Activated CD4-positive, alpha-beta memory T cell treated with anti-CD3 and anti-CD28 coated beads for 36 hours (primary cell): ENCODE data around the gene FKBP14. TPM values are rescaled to one million over a fixed set of nuclear protein-coding genes. Genes with fewer than 3 reads are reported as not detected.
A peak's percentile ranks its signal among the peaks of the same experiment; 100 is the strongest.

Experiments
- CTCF ChIA-PET: fragments of 350-600 bp; sonication (Branson Sonifier 250); formaldehyde crosslinking; loops from one replicate; lab custom pipeline; 2021; ENCODE audit warnings: antibody characterized with exemption, inconsistent platforms; lab: Charles Lee
- POLR2A ChIA-PET: fragments of 350-600 bp; sonication (Branson Sonifier 250); formaldehyde crosslinking; loops from one replicate; lab custom pipeline; 2021; ENCODE audit warnings: antibody characterized with exemption; lab: Charles Lee
- DNase-seq: peaks from one replicate; pipeline ENCODE4 v3.0.0-alpha.2; 2020
- H3K27ac Mint-ChIP-seq: one replicate; pipeline ENCODE4 v1.8.0; 2021; ENCODE audit warnings: mixed read lengths
- H3K27me3 Mint-ChIP-seq: one replicate; pipeline ENCODE4 v1.8.0; 2021; ENCODE audit warnings: mixed read lengths
- H3K36me3 Mint-ChIP-seq: one replicate; pipeline ENCODE4 v1.8.0; 2021; ENCODE audit warnings: mixed read lengths
- H3K4me1 Mint-ChIP-seq: one replicate; pipeline ENCODE4 v1.8.0; 2021; ENCODE audit warnings: low read depth, mixed read lengths
- H3K4me3 Mint-ChIP-seq: one replicate; pipeline ENCODE4 v1.8.0; 2021; ENCODE audit warnings: mild to moderate bottlenecking, mixed read lengths
- H3K9me3 Mint-ChIP-seq: one replicate; pipeline ENCODE4 v1.8.0; 2021; ENCODE audit warnings: mixed read lengths
- intact Hi-C: fragments of 100-400 bp; cut with micrococcal nuclease; formaldehyde crosslinking; loops from one replicate; pipeline ENCODE4 v1.15.1; 2023
- total RNA-seq, 2 experiments: library from RNA; stranded (reverse); gene quantifications; one replicate each; pipeline ENCODE4 v1.2.3, GENCODE V29; 2021

FKBP14 gene
- total RNA-seq, 2 experiments from 2014 or later, result 6.3 to 7.9 TPM

DNA sequence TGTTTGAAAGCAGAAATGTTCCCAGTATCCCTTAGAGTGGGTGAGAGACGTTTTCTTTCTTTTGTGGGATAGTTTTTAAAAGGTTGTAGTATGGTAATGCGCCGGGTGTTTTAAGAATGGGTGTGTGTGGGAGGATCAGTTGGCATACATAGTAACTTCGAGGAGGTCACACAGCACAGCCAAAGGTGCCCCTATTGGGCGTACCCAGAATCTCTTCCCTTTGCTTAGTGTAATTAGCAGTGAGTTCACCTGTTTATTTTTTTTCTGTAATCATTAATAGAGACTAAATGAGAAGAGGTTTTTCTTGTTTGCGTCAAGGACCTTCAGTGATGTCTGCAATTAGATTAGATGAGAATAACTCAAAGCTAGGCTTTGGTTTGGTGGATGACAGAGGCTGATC lies 3.2 kb upstream of the FKBP14 start:
- intact Hi-C loops, result loop anchor here (1.0 to 5.0 kb wide), 4 partner anchors 33 to 785 kb away; partner anchors contain the start of gene GARS1
- POLR2A ChIA-PET, result no interaction called here

DNA sequence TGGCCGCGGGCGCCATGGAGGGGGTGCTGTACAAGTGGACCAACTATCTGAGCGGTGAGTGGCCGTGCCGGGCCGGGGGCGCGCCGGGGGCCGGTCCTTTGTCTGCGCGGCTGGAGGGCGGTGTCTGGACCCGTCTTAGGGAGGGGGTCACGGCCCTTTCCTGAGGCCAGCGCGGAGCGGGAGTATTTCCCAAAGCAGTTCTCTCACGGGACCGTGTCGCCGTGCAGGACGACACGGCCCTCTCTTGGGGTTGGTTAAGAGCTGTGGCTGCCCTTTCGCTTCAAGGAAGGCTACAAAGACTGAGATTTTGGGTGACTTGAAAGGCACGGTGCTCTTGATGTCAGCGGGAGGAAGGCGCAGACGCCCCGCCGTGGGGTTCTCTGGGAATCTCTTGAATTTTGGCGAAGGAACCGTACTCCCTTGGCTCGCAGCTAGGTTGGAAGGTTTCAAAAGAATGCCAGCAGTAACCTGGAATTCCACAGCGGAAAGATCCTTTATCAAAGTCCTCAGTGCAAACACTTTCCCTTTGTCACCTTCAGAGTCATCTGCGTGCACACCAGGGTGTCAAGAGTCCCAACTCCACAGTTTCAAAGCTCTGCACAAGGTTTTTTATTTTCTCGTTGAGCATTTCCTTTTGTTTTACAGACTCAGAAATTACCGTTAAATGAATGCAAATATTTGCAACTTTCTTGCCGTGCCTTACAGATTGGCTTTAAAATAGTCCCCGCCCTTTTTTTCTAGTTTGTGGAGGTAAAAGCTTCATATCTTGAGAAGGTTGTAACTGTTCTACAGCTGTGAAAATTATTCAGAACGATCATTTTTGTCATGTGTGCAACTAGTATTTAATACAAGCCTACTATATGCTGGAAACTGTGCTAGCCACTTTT lies 2.5 kb upstream of the FKBP14 start:
- peak; percentile 42 for DNase-seq
- Mint-ChIP-seq H3K27ac (peak overlapping the region; percentile 38), H3K36me3 (peaks cover 2% of the 10 kb centered on the region), H3K27me3 (no peaks in the 10 kb centered on the region), H3K4me1 (peaks cover 23% of the 10 kb centered on the region), H3K9me3 (no peaks in the 10 kb centered on the region), H3K4me3 (no peak overlapping the region)
- ChIA-PET CTCF (interaction anchor here (4.4 kb wide), 1 partner anchor 32 kb away, joined by 16 read pairs; no protein-coding TSS in a partner anchor), POLR2A (interaction anchor here (0.6 to 1.6 kb wide), 4 partner anchors 8 to 107 kb away, joined by 3 to 4 read pairs (median 4); no protein-coding TSS in a partner anchor)
- intact Hi-C loops, result loop anchor here (1.0 to 5.0 kb wide), 4 partner anchors 33 to 784 kb away; partner anchors contain the start of gene GARS1

More for the DNA sequence above, 3.2 kb upstream of the FKBP14 start:
- CTCF ChIA-PET, result interaction anchor here (4.4 kb wide), 1 partner anchor 32 kb away, joined by 16 read pairs; no protein-coding TSS in a partner anchor
- DNase-seq, result peak; percentile 13
- Mint-ChIP-seq H3K4me3 (no peak overlapping the region), H3K27me3 (no peaks in the 10 kb centered on the region), H3K9me3 (no peaks in the 10 kb centered on the region), H3K27ac (no peak overlapping the region), H3K4me1 (peaks cover 18% of the 10 kb centered on the region), H3K36me3 (peaks cover 2% of the 10 kb centered on the region)

DNA sequence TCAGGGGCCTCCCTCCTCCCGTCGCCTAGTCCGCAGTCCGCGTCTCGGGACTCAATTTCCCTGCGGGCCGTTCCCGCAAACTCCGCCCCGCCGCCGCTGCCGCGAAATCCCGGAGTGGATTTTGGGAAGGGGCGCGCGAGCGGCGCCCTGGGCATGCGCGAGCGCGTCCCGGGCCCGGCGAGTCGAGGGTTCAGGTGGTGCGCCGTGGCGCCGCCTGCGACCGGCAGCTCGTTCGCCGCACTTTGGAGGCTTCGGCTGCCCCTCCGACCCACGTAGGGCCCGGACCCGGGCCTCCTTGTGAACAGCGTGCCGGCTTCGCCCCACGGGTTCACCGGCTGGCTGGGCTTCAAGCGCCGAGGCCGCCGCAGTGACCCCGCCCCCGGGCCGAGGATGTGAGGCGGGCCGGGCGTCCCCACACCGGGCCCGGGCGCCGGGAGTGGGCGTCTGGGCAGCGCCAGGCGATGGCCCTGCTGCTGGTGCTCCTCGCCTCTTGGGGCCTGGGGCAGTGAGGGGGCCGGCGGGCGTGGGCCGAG lies 1.8 kb upstream of the FKBP14 start, which contains the start of gene PLEKHA8:
Gene PLEKHA8, plus strand, starts transcription at position 197 of the 533 bp plus-strand sequence. CDS start 351 bp downstream, outside the sequence.
- no peaks in the 10 kb centered on the region for H3K27me3 Mint-ChIP-seq
- no peak within 1 kb of the TSS for H3K4me3 Mint-ChIP-seq
- peak within 1 kb of the TSS; percentile 75 for H3K27ac Mint-ChIP-seq
- CTCF ChIA-PET, result interaction anchor here (1.0 to 4.4 kb wide), 2 partner anchors 33 to 955 kb away, joined by 3 to 16 read pairs; no protein-coding TSS in a partner anchor
- H3K9me3 Mint-ChIP-seq, result no peaks in the 10 kb centered on the region
- DNase-seq, result peak; percentile 92
- intact Hi-C loops, result loop anchor here (2.0 to 5.0 kb wide), 3 partner anchors 294 to 783 kb away; partner anchors contain the start of gene GARS1
- peaks cover 29% of the 10 kb centered on the region for H3K4me1 Mint-ChIP-seq
- POLR2A ChIA-PET, result interaction anchor here (0.6 to 1.6 kb wide), 3 partner anchors 9 to 108 kb away, joined by 3 to 4 read pairs (median 4); no protein-coding TSS in a partner anchor
- H3K36me3 Mint-ChIP-seq, result peaks cover 2% of the 10 kb centered on the region

DNA sequence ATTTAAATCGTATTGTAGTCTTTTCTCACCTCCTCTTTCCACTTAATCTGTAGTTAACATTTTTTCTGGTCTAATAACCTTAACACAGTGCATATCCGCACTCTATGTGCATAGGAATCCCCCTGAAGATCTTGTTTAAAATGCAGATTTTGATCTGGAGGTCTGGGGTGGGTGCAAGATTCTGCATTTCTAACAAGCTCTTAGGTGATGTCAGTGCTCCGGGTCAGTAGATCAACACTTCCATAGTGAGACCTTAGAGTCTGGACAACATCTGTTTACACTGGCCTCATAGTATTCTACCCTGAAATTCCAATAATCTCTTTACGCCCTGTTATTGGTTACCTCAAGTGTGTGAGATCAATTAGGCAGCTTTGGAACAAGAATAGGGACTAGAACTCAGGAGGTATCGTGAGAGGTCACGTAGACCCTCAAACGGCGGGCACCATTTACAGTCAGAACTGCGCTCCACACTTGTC lies 1.3 kb upstream of the FKBP14 start:
- intact Hi-C loops, result loop anchor here (2.0 to 5.0 kb wide), 6 partner anchors 39 to 783 kb away; partner anchors contain the start of genes GARS1, GGCT, MTURN and SCRN1
- Mint-ChIP-seq H3K27me3 (no peaks in the 10 kb centered on the region), H3K4me3 (no peak overlapping the region), H3K4me1 (peaks cover 32% of the 10 kb centered on the region), H3K27ac (peak overlapping the region; percentile 75), H3K36me3 (peaks cover 2% of the 10 kb centered on the region), H3K9me3 (no peaks in the 10 kb centered on the region)
- ChIA-PET CTCF (interaction anchor here (1.0 to 4.4 kb wide), 2 partner anchors 34 to 956 kb away, joined by 3 to 16 read pairs; no protein-coding TSS in a partner anchor), POLR2A (interaction anchor here (1.6 kb wide), 1 partner anchor 108 kb away, joined by 3 read pairs; no protein-coding TSS in a partner anchor)
- no peak for DNase-seq

DNA sequence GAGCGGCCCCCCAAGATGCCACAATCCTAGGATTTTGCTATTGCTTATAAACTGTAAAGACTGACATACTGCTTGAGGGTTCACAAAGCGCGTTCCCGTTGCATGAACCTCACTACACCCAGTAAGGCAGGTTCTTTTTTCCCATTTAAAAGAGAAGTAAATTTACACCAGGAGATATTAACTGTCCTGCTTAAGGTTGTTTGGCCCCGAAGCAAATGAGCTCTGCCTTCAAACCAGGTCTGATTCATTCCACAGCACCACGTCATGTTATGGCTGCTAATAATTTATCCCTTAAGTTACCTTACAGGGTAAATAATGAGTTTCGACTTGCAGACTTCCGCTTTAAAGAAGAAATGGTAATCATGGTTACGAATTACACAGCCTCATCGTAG lies 559 bp upstream of the FKBP14 start:
- Mint-ChIP-seq H3K4me3 (no peak overlapping the region), H3K9me3 (no peaks in the 10 kb centered on the region), H3K36me3 (peaks cover 2% of the 10 kb centered on the region), H3K27me3 (no peaks in the 10 kb centered on the region), H3K4me1 (peaks cover 32% of the 10 kb centered on the region), H3K27ac (peak overlapping the region; percentile 75)
- POLR2A ChIA-PET, result no interaction called here
- intact Hi-C loops, result loop anchor here (2.0 to 5.0 kb wide), 5 partner anchors 38 to 565 kb away; partner anchors contain the start of genes GARS1, GGCT, MTURN and SCRN1
- peak; percentile 39 for DNase-seq
- CTCF ChIA-PET, result interaction anchor here (0.6 to 4.4 kb wide), 2 partner anchors 34 to 105 kb away, joined by 4 to 16 read pairs; no protein-coding TSS in a partner anchor

DNA sequence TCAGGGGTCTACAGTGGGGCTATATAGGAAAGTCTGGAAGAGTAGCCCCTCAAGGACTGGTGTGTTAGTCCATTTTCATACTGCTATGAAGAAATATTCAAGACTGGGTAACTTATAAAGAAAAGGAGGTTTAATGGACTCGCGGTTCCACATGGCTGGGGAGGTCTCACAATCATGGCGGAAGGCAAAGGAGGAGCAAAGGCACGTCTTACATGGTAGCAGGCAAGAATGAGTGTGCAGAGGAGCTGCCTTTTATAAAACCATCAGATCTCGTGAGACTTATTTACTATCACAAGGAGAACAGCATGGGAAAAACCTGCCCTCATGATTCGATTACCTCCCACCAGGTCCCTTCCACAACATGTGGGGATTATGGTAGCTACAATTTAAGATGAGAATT lies 3.0 kb downstream of the FKBP14 start:
- intact Hi-C loops, result no loop called here
- ChIA-PET CTCF (no interaction called here), POLR2A (no interaction called here)
- Mint-ChIP-seq H3K4me3 (no peak overlapping the region), H3K36me3 (peaks cover 2% of the 10 kb centered on the region), H3K27ac (no peak overlapping the region), H3K27me3 (no peaks in the 10 kb centered on the region), H3K4me1 (peaks cover 36% of the 10 kb centered on the region), H3K9me3 (no peaks in the 10 kb centered on the region)
- DNase-seq, result no peak

DNA sequence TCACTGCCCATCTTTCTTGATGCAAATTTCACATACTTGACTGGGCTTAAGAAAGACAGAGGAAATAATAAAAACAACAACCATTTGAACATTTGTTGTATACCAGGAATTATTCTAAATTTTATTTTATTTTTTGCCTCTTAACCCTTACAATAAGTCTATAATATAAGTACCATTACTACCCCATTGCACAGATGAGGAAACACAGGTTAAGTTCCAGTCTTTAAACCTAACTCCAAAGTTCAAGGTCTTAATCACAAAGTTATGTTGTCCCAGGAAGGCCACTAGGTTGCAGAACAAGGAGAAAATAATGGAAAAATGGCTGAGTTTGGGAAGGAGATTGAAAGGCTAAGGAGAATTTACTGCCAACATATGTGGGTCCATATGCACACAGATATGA lies 3.5 kb downstream of the FKBP14 start:
- Mint-ChIP-seq H3K4me3 (no peak overlapping the region), H3K27me3 (no peaks in the 10 kb centered on the region), H3K9me3 (no peaks in the 10 kb centered on the region), H3K27ac (no peak overlapping the region), H3K4me1 (peaks cover 36% of the 10 kb centered on the region), H3K36me3 (peaks cover 2% of the 10 kb centered on the region)
- DNase-seq, result no peak
- intact Hi-C loops, result no loop called here
- ChIA-PET POLR2A (no interaction called here), CTCF (no interaction called here)

DNA sequence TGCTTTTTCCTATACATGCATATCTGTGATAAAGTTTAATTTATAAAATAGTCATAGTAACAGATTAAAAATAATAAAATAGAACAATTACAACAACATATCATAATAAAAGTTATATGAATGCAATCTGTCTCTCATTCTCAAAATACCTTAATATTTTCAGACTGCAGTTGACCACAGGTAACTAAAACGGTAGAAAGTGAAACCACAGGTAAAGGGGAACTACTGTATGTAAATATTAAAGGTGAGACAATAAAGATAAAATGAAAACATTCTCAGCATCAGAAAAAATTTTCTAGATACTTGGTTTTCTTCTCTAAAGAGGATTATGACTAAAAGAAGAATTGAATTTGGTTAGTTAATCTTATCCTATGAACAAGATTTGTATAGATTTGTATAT lies 6.0 kb downstream of the FKBP14 start:
- CTCF ChIA-PET, result no interaction called here
- no peaks in the 10 kb centered on the region for H3K27me3 Mint-ChIP-seq
- H3K36me3 Mint-ChIP-seq, result no peaks in the 10 kb centered on the region
- no peak for DNase-seq
- H3K27ac Mint-ChIP-seq, result no peak overlapping the region
- POLR2A ChIA-PET, result no interaction called here
- H3K4me3 Mint-ChIP-seq, result no peak overlapping the region
- H3K4me1 Mint-ChIP-seq, result peaks cover 27% of the 10 kb centered on the region
- intact Hi-C loops, result no loop called here
- no peaks in the 10 kb centered on the region for H3K9me3 Mint-ChIP-seq

DNA sequence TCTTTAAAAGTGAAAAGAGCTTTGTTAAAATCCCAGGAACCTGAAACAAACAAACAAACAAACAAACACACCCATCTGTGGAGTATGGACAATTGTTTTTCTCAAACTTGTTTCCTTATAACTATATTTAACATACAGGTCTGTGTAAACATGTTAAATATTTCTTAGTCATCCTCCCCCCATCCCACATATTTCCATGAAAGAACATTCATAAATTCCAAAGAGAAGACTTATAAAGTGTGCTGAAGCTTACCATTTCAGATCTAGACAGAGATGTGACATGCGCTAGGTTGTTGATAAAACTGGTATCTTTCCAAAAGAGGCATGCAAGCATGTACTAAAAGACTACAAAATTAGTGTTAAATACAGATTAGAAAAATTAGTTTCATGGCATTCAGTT lies 6.5 kb downstream of the FKBP14 start:
- Mint-ChIP-seq H3K4me1 (peaks cover 21% of the 10 kb centered on the region), H3K9me3 (no peaks in the 10 kb centered on the region), H3K27ac (no peak overlapping the region), H3K36me3 (no peaks in the 10 kb centered on the region), H3K27me3 (no peaks in the 10 kb centered on the region), H3K4me3 (no peak overlapping the region)
- DNase-seq, result no peak
- ChIA-PET POLR2A (no interaction called here), CTCF (no interaction called here)
- intact Hi-C loops, result no loop called here

DNA sequence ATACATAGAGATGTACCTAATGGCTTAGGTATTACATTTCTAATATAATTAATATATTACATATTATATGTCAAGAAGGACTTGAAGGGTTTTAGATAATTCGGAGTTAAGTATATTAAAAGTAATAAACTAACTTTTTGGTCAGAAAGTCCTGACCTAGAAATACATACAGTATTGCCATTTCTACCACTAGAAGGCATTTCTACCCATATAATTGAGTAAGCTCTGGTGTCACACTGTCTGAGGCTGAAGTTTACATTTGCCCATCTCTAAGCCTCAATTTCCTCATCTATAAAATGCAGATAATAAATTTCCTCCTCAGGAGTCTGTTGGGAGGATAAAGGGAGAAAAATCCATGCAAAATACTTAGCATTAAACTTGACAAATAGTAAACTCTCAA lies 7.1 kb downstream of the FKBP14 start:
- no peaks in the 10 kb centered on the region for H3K27me3 Mint-ChIP-seq
- no peak overlapping the region for H3K4me3 Mint-ChIP-seq
- peaks cover 2% of the 10 kb centered on the region for H3K36me3 Mint-ChIP-seq
- DNase-seq, result no peak
- ChIA-PET POLR2A (no interaction called here), CTCF (no interaction called here)
- H3K27ac Mint-ChIP-seq, result no peak overlapping the region
- H3K9me3 Mint-ChIP-seq, result no peaks in the 10 kb centered on the region
- peaks cover 16% of the 10 kb centered on the region for H3K4me1 Mint-ChIP-seq
- intact Hi-C loops, result no loop called here

DNA sequence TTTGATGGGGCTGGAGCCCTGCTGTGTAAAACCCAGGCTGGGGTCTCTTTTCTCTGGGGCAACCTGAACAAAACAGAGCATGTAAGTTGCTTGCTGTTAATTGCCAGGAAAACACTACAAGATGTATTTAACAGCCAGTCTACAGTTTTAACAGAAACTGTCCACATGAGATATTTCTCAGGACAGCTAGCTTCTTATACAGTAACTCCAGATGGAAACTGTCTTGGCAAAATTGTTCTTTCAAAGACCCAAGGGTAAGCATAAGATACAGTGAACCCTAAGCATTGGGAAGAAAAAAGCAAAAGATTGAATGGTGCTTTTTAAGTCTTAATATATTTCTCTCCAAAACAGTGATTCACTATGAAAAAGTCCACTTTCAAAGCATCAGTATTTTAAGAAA lies 8.1 kb downstream of the FKBP14 start:
- H3K36me3 Mint-ChIP-seq, result peaks cover 5% of the 10 kb centered on the region
- no peak overlapping the region for H3K4me3 Mint-ChIP-seq
- no peaks in the 10 kb centered on the region for H3K27me3 Mint-ChIP-seq
- intact Hi-C loops, result no loop called here
- DNase-seq, result no peak
- no peak overlapping the region for H3K27ac Mint-ChIP-seq
- ChIA-PET POLR2A (no interaction called here), CTCF (no interaction called here)
- H3K9me3 Mint-ChIP-seq, result no peaks in the 10 kb centered on the region
- H3K4me1 Mint-ChIP-seq, result peaks cover 8% of the 10 kb centered on the region
